HL-60 (cell line): ENCODE measurements around the gene ACAD10.
"Not testable (repeated sequence)": the region's sequence is repeated elsewhere in the genome, so short reads cannot be mapped to it uniquely, and the experiment has no call there.

Experiments
- CTCF ChIP-seq: IDR thresholded peaks from one replicate; pipeline ENCODE4 v1.5.1; 2011; ENCODE audit warnings: low read length, control low read depth, inconsistent platforms; ENCODE audit not compliant: insufficient read depth
- POLR2AphosphoS5 ChIP-seq: IDR thresholded peaks from 2 replicates; pipeline ENCODE4 v1.6.1; 2012; ENCODE audit warnings: low read depth

GRCh38 chr12:111719316-111719715, 33.5 kb downstream of the ACAD10 start:
- TF ChIP-seq CTCF, POLR2AphosphoS5: not testable (repeated sequence)
